Adrenal gland (tissue), 5 donors: ENCODE results near the gene ITGA1.

Source experiments
- POLR2A ChIP-seq, 2 donors: fragments of 450-650 bp; IDR thresholded peaks; one replicate each; pipeline ENCODE4 v1.6.1; 2017; ENCODE audit warnings: antibody characterized with exemption in 2 of 2, mild to moderate bottlenecking in 2 of 2, moderate library complexity in 1 of 2
- TF ChIP-seq, protein P1 (sequence below), 6 experiments: fragments of 450-650 bp in 4 of 6; fragments of 200-600 bp in 2 of 6; sonication (generic) in 1 of 6; IDR thresholded peaks; 1 replicate in 5 of 6; 2 replicates in 1 of 6; pipeline versions ENCODE4 v1.5.1 to v1.8.0; 2016 to 2021; ENCODE audit warnings: antibody characterized with exemption in 6 of 6, mild to moderate bottlenecking in 2 of 6, moderate library complexity in 1 of 6
- donor health status: DM: no; HTN: no; CAD: no.

- TF ChIP-seq POLR2A (IDR thresholded peaks at IDR 0.05): no peak
- TF ChIP-seq, protein P1, sequence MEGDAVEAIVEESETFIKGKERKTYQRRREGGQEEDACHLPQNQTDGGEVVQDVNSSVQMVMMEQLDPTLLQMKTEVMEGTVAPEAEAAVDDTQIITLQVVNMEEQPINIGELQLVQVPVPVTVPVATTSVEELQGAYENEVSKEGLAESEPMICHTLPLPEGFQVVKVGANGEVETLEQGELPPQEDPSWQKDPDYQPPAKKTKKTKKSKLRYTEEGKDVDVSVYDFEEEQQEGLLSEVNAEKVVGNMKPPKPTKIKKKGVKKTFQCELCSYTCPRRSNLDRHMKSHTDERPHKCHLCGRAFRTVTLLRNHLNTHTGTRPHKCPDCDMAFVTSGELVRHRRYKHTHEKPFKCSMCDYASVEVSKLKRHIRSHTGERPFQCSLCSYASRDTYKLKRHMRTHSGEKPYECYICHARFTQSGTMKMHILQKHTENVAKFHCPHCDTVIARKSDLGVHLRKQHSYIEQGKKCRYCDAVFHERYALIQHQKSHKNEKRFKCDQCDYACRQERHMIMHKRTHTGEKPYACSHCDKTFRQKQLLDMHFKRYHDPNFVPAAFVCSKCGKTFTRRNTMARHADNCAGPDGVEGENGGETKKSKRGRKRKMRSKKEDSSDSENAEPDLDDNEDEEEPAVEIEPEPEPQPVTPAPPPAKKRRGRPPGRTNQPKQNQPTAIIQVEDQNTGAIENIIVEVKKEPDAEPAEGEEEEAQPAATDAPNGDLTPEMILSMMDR (IDR thresholded peaks at IDR 0.05): no peak
Measured at GRCh38 chr5:52928689-52929088, 141.0 kb downstream of the ITGA1 start.
